K562 (cell line): ENCODE data around the gene TMIGD1. TPM values are rescaled to one million over a fixed set of nuclear protein-coding genes. Genes with fewer than 3 reads are reported as not detected.
A peak's percentile ranks its signal among the peaks of the same experiment; 100 is the strongest.

Experiments used
- ATAC-seq: fragments of 200-7000 bp; cut with Tn5 transposase; 3 replicates; pipeline ENCODE4 v1.9.1; 2020; ENCODE audit warnings: moderate library complexity
- BruUV-seq: library from RNA; stranded (reverse); fragments of 400-500 nt; replicated peaks from 2 replicates; lab custom pipeline; 2021; lab: Mats Ljungman, UMichigan
- CTCF ChIA-PET: fragments of 300-600 bp; formaldehyde crosslinking; extraction: SDS; loops from one replicate; lab custom pipeline; 2021; ENCODE audit warnings: low intra/inter-chr PET ratio; lab: Yijun Ruan, JAX
- POLR2A ChIA-PET: fragments of 300-600, 350-650 bp; sonication (Branson Sonifier 250); formaldehyde crosslinking; extraction: SDS; loops from one replicate; lab custom pipeline; 2021; ENCODE audit warnings: antibody characterized with exemption, inconsistent platforms; lab: Yijun Ruan, JAX
- DNase-seq, 4 experiments: peaks; one replicate each; pipeline versions ENCODE4 v3.0.0 to v3.0.0-alpha.2; 2011 to 2018; ENCODE audit warnings: low spot score in 3 of 4, mixed read lengths in 3 of 4; ENCODE audit errors: extremely low read depth in 1 of 4
- FAIRE-seq: peaks from 2 replicates; lab custom pipeline; 2011; peaks lifted over from hg19 to GRCh38; lab: Jason Lieb, UNC
- H2AFZ ChIP-seq: 2 replicates; pipeline ENCODE4 v1.6.0; 2011; ENCODE audit warnings: low read depth, low read length, control low read depth, inconsistent platforms
- H3K27ac ChIP-seq: fragments of 200-600 bp; 3 replicates; pipeline ENCODE4 v1.8.0; 2011; ENCODE audit warnings: low read depth, mild to moderate bottlenecking, control low read depth, inconsistent platforms, low read length, moderate library complexity, mixed read lengths; ENCODE audit errors: extremely low read depth
- H3K27me3 ChIP-seq, 2 experiments: fragments of 300-600 bp in 1 of 2; 2 replicates in 1 of 2; 3 replicates in 1 of 2; pipeline versions ENCODE4 v1.6.0 to v1.8.0; 2011; ENCODE audit warnings: inconsistent platforms in 2 of 2, low read length in 2 of 2, mild to moderate bottlenecking in 1 of 2, mixed read lengths in 1 of 2, moderate library complexity in 1 of 2; ENCODE audit not compliant: control insufficient read depth in 2 of 2, insufficient read depth in 2 of 2
- H3K36me3 ChIP-seq: fragments of 300-600 bp; 3 replicates; pipeline ENCODE4 v1.8.0; 2011; ENCODE audit warnings: mild to moderate bottlenecking, low read length, inconsistent platforms; ENCODE audit not compliant: control insufficient read depth, insufficient read depth
- H3K4me1 ChIP-seq, 2 experiments: fragments of 200-600 bp in 1 of 2; replicated peaks in 1 of 2; 2 replicates in 1 of 2; 3 replicates in 1 of 2; pipeline versions ENCODE4 v1.5.1 to v1.8.0; 2011; ENCODE audit warnings: inconsistent platforms in 2 of 2, low read length in 2 of 2, mild to moderate bottlenecking in 1 of 2, mixed read lengths in 1 of 2, moderate library complexity in 1 of 2; ENCODE audit not compliant: control insufficient read depth in 2 of 2, insufficient read depth in 2 of 2
- H3K4me2 ChIP-seq: 2 replicates; pipeline ENCODE4 v1.6.1; 2011; ENCODE audit warnings: low read length, control low read depth, inconsistent platforms, mixed read lengths; ENCODE audit not compliant: insufficient read depth
- H3K4me3 ChIP-seq: fragments of 200-600 bp; sonication (generic), shearing (Covaris generic); 2 replicates; pipeline ENCODE4 v1.5.1; 2016; ENCODE audit warnings: control low read depth, inconsistent platforms
- H3K79me2 ChIP-seq: fragments of 200-600 bp; 3 replicates; pipeline ENCODE4 v1.8.0; 2011; ENCODE audit warnings: low read length, inconsistent platforms; ENCODE audit not compliant: control insufficient read depth, insufficient read depth
- H3K9ac ChIP-seq, 2 experiments: 2 replicates each; pipeline versions ENCODE4 v1.6.0 to v1.6.1; 2011; ENCODE audit warnings: low read depth in 2 of 2, low read length in 2 of 2, control low read depth in 1 of 2, inconsistent platforms in 1 of 2, mild to moderate bottlenecking in 1 of 2, mixed read lengths in 1 of 2; ENCODE audit not compliant: insufficient read depth in 1 of 2
- H3K9me1 ChIP-seq: one replicate; pipeline ENCODE4 v1.6.0; 2011; ENCODE audit warnings: inconsistent platforms, mild to moderate bottlenecking, low read length, moderate library complexity; ENCODE audit not compliant: control insufficient read depth, insufficient read depth
- H3K9me3 ChIP-seq: replicated peaks from 2 replicates; pipeline ENCODE4 v1.5.1; 2011; ENCODE audit warnings: low read depth, low read length, inconsistent platforms; ENCODE audit not compliant: control insufficient read depth, insufficient read depth
- H4K20me1 ChIP-seq: replicated peaks from 2 replicates; pipeline ENCODE4 v1.6.1; 2011; ENCODE audit warnings: low read length, inconsistent platforms, mixed read lengths; ENCODE audit not compliant: control insufficient read depth, insufficient read depth
- CBX3 ChIP-seq, 2 experiments: IDR thresholded peaks; 1 replicate in 1 of 2; 2 replicates in 1 of 2; pipeline ENCODE4 v1.6.1; 2012; ENCODE audit warnings: inconsistent platforms in 2 of 2, low read length in 2 of 2, borderline replicate concordance in 1 of 2, control low read depth in 1 of 2
- MIER1 ChIP-seq: fragments of 450-650 bp; IDR thresholded peaks from 2 replicates; pipeline ENCODE4 v1.6.1; 2016; ENCODE audit warnings: antibody characterized with exemption, mild to moderate bottlenecking, low read depth
- NBN ChIP-seq: fragments of 450-650 bp; IDR thresholded peaks from 2 replicates; pipeline ENCODE4 v1.6.1; 2016; ENCODE audit warnings: low read depth, mild to moderate bottlenecking
- OTX1 ChIP-seq: fragments of 450-650 bp; formaldehyde crosslinking; IDR thresholded peaks from 2 replicates; pipeline ENCODE4 v1.4.0; 2022; ENCODE audit warnings: mild to moderate bottlenecking
- PHB2 ChIP-seq: fragments of 450-650 bp; IDR thresholded peaks from 2 replicates; pipeline ENCODE4 v1.6.1; 2017; ENCODE audit warnings: low read depth
- PHF21A ChIP-seq: fragments of 450-650 bp; IDR thresholded peaks from 2 replicates; pipeline ENCODE4 v1.6.1; 2017; ENCODE audit warnings: low read depth, borderline replicate concordance
- TRIM24 ChIP-seq, 2 experiments: fragments of 450-650 bp; IDR thresholded peaks; 2 replicates each; pipeline ENCODE4 v1.6.1; 2016
- TRIM28 ChIP-seq: fragments of 450-650 bp; IDR thresholded peaks from 2 replicates; pipeline ENCODE4 v1.6.1; 2017
- ZBTB17 ChIP-seq: fragments of 450-650 bp; formaldehyde crosslinking; IDR thresholded peaks from 2 replicates; pipeline ENCODE4 v1.4.0; 2020; ENCODE audit warnings: mild to moderate bottlenecking
- ZFP1 ChIP-seq: fragments of 450-650 bp; formaldehyde crosslinking; IDR thresholded peaks from 2 replicates; pipeline ENCODE4 v1.4.0; 2020; ENCODE audit warnings: mild to moderate bottlenecking, mixed read lengths
- ZNF280A ChIP-seq: fragments of 450-650 bp; IDR thresholded peaks from 2 replicates; pipeline ENCODE4 v1.6.1; 2018; ENCODE audit warnings: mild to moderate bottlenecking, low read depth; ENCODE audit not compliant: partially characterized antibody
- WGBS: fragments of 100-300 bp; shearing (Covaris generic); methylation state at CpG from one replicate; pipeline ENCODE4 v1.1.6; 2016; ENCODE audit warnings: low coverage, mixed read lengths; ENCODE audit not compliant: insufficient coverage; ENCODE audit errors: missing lambda C conversion rate; 5-methylcytosine and 5-hydroxymethylcytosine counted together
- in situ Hi-C: fragments of 300-500 bp; cut with MboI; formaldehyde crosslinking; loops from 4 replicates; pipeline ENCODE4 v1.15.0; 2018; ENCODE audit warnings: inconsistent platforms, mixed read lengths
- intact Hi-C: fragments of 100-400 bp; cut with micrococcal nuclease; formaldehyde crosslinking; loops from 2 replicates; pipeline ENCODE4 v1.14.2; 2022
- polyA plus RNA-seq, 8 experiments: library from polyadenylated mRNA; depleted of rRNA in 4 of 8; stranded (reverse) in 5 of 8; unstranded in 3 of 8; fragments of >200 nt; fragmentation: Nextera tagmentation in 2 of 8; fragmentation: Illumina TruSeq in 1 of 8; extraction: Ambion mirVana in 2 of 8; extraction: Trizol in 1 of 8; gene quantifications; 2 replicates each; pipeline versions ENCODE4 v1.2.1 to v1.2.3, GENCODE V29; 2011 to 2014; ENCODE audit warnings: inconsistent platforms in 1 of 8, missing spikeins in 1 of 8
- total RNA-seq, 7 experiments: library from RNA; depleted of rRNA in 6 of 7; stranded (reverse); fragments of >200 nt in 6 of 7; fragmentation: Illumina TruSeq in 2 of 7; extraction: Trizol in 2 of 7; gene quantifications; 2 replicates each; pipeline versions ENCODE4 v1.2.1 to v1.2.3, GENCODE V29; 2011 to 2021; ENCODE audit warnings: low replicate concordance in 1 of 7

Gene TMIGD1
- total and polyA plus RNA-seq, 9 of the 15 experiments (the other 6 are each of a cell fraction or from before 2014, with no cell fraction given), result not detected

GRCh38 chr17:30361766-30362279 lies 28.0 kb upstream of the TMIGD1 start:
- FAIRE-seq (no peak), ATAC-seq (no peak), DNase-seq (no peak)
- no TSS peak for BruUV-seq
- Histone ChIP-seq H3K9me3 (peaks cover 4% of the 10 kb centered on the region), H3K4me2 (no peak overlapping the region), H3K79me2 (no peaks in the 10 kb centered on the region), H3K36me3 (no peaks in the 10 kb centered on the region), H4K20me1 (no peaks in the 10 kb centered on the region), H3K4me1 (no peaks in the 10 kb centered on the region; a peak in 1 of 5 replicates), H3K27me3 (peaks cover 0 to 6% of the 10 kb centered on the region in 2 experiments; a peak in 2 of 5 replicates), H3K9me1 (no peaks in the 10 kb centered on the region), H3K9ac (no peak overlapping the region), H3K4me3 (no peak overlapping the region), H3K27ac (no peak overlapping the region), H2AFZ (no peak overlapping the region)
- POLR2A ChIA-PET, result interaction anchor here (0.7 kb wide), 1 partner anchor 17 kb away, joined by 3 read pairs; no protein-coding TSS in a partner anchor
- TF ChIP-seq CBX3 (IDR thresholded peaks at IDR 0.05; ENCODE audit: borderline replicate concordance in 1 of 2, low read length in 2 of 2) (peak in 1 of 2 experiments; percentile 29; a peak in 1 of 3 replicates), NBN (no peak), MIER1 (no peak), PHF21A (no peak), OTX1 (CRISPR knock-in tag) (no peak), ZNF280A (peak; percentile 23), TRIM28 (peak; percentile 84), TRIM24 (IDR thresholded peaks at IDR 0.05) (0 out of 4 replicates have a peak, but pooled peaks of 1 of the 2 experiments have one; percentile 23), ZFP1 (CRISPR knock-in tag) (peak; percentile 98), PHB2 (no peak), ZBTB17 (CRISPR knock-in tag) (no peak)
- CTCF ChIA-PET, result no interaction called here
- 69% methylated on average over 4 of the region's 4 CpGs for WGBS
- intact Hi-C loops (no loop called here), in situ Hi-C loops (no loop called here)
